Stimulated activated CD8-positive, alpha-beta memory T cell treated with anti-CD3 and anti-CD28 coated beads, Interleukin-4, amount 100 ng/mL, for 48 hours (primary cell): Measurements from ENCODE around the gene PRAMEF2.
"Not testable (repeated sequence)": the region's sequence is repeated elsewhere in the genome, so short reads cannot be mapped to it uniquely, and the experiment has no call there.

Source experiments
- DNase-seq: peaks from one replicate; pipeline ENCODE4 v3.0.0-alpha.2; 2020

Gene PRAMEF2

GRCh38 chr1:12856786-12857185 is at the start of gene PRAMEF2:
TSS of gene PRAMEF2 (plus strand) at chr1:12857086. CDS start at chr1:12859010, 1,924 bp downstream.
- not testable (repeated sequence) for DNase-seq

- no peak for DNase-seq
Measured at GRCh38 chr1:12809933-12810332, 47.0 kb upstream of the PRAMEF2 start.

GRCh38 chr1:12810691-12811408 is 46.0 kb upstream of the PRAMEF2 start:
- no peak for DNase-seq

GRCh38 chr1:12811409-12811784 is 45.5 kb upstream of the PRAMEF2 start:
- no peak for DNase-seq

GRCh38 chr1:12819061-12819460 is 37.8 kb upstream of the PRAMEF2 start:
- not testable (repeated sequence) for DNase-seq

- DNase-seq: not testable (repeated sequence)
Measured at GRCh38 chr1:12831310-12831709, 25.6 kb upstream of the PRAMEF2 start, which contains the start of gene PRAMEF11. TSS of gene PRAMEF11 (minus strand) at chr1:12831410. CDS start at chr1:12828789, 2,621 bp downstream.

- DNase-seq: not testable (repeated sequence)
Measured at GRCh38 chr1:12833251-12833650, 23.6 kb upstream of the PRAMEF2 start.

- DNase-seq: not testable (repeated sequence)
Measured at GRCh38 chr1:12848620-12849019, 8.3 kb upstream of the PRAMEF2 start, which contains the start of gene HNRNPCL1. TSS of gene HNRNPCL1 (minus strand) at chr1:12848720. CDS start at chr1:12848289, 431 bp downstream.

GRCh38 chr1:12851779-12852178 is 5.1 kb upstream of the PRAMEF2 start:
- no peak for DNase-seq

GRCh38 chr1:12863131-12863880 is 6.4 kb downstream of the PRAMEF2 start:
- not testable (repeated sequence) for DNase-seq

GRCh38 chr1:12878453-12878852 is 21.6 kb downstream of the PRAMEF2 start:
- DNase-seq: not testable (repeated sequence)

GRCh38 chr1:12886101-12886500 is 29.2 kb downstream of the PRAMEF2 start, which contains the start of gene PRAMEF4:
TSS of gene PRAMEF4 (minus strand) at chr1:12886201. CDS start at chr1:12883394, 2,807 bp downstream.
- DNase-seq: not testable (repeated sequence)

GRCh38 chr1:12898170-12898569 is 41.3 kb downstream of the PRAMEF2 start, which contains the start of gene PRAMEF10:
TSS of gene PRAMEF10 (minus strand) at chr1:12898270. CDS start at chr1:12895847, 2,423 bp downstream.
- DNase-seq: not testable (repeated sequence)

- DNase-seq: not testable (repeated sequence)
Measured at GRCh38 chr1:12899186-12899585, 42.3 kb downstream of the PRAMEF2 start.

GRCh38 chr1:12903793-12904572 is 47.1 kb downstream of the PRAMEF2 start:
- DNase-seq: not testable (repeated sequence)
